OCI-M1 (cell line): ENCODE results near the gene ESRRB.

Source experiments
- DNase-seq: peaks from one replicate; lab custom pipeline; 2025; lab: John Stamatoyannopoulos, UW

Gene ESRRB

DNA sequence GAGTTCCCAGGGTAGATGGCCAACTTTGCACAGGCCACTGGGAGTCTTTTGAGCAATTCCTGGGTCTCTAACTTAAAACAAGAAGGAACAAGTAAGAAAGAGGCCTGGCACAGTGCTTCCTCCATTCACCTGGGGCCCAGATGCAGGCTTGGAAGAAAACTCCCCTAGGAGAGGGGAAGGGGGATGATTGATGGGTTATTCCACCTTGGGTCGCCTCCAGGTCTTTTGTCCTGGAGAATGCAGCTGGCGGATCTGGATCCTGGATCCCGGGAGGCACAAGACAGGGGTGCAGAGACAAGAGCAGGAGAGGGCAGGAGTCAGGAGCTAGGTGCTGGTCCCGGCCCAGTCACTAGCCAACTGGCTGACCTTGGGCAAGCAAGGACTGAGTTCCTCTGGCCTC, 74.5 kb downstream of the ESRRB start:
- no peak for DNase-seq

DNA sequence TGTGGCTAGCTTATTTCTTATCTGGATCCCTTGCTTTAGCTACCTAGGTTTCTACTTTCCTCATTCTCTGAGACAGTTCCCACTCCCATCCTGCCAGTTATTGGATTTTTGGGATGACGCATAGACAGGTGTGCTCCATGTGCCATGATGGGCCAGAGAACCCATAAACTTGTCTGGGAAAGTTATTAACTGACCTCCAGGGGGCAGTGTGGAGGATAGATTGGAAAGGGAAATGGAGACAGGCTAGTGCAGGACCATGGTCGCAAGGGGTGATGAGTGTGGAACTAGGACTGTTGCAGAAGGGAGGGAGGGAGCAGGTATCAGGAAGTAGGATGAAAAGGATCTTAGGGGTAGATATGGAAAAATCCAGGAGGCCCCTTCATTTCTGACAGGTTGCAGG, 80.3 kb downstream of the ESRRB start:
- peak; percentile 26 for DNase-seq

DNA sequence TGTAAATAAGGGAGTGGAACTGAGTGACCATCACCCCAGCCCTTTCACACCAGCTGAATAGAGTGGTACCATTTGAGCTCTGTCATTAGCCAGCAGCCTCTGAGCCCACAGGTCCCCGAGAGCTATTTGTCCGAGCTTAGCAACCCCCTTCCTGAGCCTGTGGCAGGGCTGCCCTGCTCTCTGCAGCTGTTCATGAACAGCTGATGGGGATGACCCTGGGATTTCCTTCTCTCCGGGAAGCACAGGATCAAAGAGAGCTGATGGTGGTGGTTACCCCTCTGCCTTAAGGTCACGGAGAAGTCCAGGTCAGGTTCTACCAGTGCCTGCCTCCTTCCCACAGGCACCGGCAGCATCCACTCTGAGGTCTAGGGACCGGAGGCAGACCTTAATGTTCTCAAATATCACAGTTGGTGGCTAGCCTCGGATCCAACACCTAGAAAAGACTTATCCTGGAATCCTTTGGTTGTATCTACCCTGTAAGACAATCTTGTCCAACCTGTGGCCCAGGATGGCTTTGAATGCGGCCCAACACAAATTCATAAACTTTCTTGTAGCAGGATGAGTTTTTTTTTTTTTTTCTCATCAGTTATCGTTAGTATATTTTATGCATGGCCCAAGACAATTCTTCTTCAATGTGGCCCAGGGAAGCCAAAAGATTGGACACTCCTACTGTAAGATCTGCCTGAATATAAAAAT, 81.1 kb downstream of the ESRRB start:
- DNase-seq, result no peak

DNA sequence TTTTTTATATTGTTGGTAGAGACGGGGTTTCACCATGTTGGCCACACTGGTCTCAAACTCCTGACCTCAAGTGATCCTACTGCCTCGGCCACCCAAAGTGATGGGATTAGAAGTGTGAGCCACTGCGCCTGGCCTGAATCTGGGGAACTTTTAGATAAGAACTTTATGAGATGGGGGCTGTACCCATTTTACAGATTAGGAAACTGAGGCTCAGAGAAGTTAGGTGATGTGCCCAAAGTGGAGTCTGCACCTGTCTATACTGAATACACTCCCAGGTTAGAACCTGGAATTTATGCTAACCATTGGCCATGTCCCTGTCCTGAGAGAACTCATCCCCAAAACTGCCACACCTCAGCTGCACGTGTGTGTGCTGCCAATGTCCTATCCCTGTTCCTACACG, 81.9 kb downstream of the ESRRB start:
- no peak for DNase-seq

DNA sequence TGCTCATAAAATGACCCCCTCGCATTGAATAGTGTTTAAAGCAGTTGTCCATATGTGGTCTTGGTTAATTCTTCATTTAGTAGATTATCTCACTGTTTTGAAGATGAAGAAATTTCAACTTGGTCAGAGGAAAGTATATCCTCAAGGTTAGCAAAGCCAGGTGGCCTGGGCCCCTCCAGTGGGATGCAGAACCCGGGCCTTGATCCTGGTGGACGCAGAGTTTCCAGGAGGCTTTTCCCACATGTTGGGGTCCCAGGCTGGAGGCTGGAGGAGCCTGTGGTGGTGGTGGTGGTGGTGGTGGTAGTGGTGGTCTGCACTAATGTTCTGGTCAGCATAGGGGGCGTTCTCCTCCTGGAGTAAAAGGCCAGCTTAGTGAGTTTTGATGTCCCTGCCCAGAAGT, 85.9 kb downstream of the ESRRB start:
- no peak for DNase-seq

DNA sequence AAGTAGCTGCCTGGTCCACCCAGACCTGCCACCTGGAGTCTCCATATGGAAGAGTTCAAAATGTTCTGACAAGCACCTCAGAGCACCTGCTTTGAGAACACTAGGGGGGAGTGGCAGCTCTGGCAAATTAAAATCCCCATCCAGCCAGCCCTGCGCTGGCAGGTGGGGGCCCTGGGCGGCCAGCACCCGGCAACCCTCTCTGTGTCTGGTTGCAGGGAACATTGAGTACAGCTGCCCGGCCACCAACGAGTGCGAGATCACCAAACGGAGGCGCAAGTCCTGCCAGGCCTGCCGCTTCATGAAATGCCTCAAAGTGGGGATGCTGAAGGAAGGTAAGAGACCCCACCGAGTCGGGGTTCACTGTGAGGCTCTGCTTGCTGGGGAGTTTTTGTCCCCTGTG, 86.4 kb downstream of the ESRRB start:
- no peak for DNase-seq

DNA sequence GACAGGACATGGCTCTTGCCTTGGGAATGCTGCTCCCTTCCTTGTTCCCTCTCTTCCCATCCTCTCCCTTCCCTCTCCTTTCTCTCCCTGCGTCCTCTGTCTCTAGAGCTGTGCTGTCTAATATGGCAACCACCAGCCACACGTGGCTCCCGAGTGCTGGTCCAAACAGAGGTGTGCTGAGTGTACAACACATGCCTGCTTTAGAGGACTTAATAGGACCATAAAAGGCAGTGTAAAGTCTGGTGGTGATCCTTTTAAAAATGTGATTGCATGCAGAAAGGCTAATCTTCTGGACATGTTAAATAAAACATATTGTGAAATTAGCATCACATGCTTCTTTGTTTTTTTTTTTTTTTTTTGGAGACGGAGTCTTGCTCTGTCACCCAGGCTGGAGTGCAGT, 87.2 kb downstream of the ESRRB start:
- DNase-seq, result no peak

DNA sequence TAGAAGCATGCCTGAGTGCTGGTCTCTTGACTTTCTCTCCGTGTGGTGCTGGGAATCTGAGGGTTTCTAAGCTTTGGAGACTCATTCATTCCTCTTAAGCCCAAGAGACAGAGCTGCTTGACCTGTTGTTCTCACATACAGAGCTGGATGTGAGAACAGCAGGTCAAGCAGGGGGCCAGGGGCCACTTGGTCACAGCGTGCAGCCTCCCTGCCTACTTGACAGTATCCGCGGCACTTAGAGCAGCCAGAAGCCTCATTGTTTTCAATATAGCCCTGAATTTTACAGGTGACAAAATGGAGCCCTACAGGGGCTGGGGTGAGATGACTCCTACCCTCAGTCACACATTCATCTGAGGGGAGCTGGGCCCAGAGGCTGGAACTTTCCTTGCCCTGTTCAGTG, 88.9 kb downstream of the ESRRB start:
- no peak for DNase-seq

DNA sequence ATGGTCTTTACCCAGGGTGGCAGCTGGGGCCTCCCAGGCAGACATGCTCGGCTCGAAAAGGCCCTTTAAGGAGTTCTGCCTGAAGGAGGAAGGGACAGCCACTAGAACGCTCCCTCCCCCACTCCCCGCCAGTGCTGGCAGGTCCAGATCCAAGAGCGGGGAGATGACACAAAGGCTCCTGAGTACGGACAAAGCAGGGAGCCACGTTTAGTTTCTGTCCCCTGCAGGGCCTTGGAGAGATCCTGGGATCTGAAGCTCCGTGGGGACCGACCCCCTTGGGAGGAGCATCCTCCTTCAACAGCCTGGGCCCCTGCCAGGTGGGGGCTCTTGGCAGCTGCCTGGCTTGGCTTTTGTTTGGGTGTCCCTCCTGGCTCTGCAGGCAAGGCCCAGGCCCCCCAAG, 89.7 kb downstream of the ESRRB start:
- DNase-seq, result no peak

DNA sequence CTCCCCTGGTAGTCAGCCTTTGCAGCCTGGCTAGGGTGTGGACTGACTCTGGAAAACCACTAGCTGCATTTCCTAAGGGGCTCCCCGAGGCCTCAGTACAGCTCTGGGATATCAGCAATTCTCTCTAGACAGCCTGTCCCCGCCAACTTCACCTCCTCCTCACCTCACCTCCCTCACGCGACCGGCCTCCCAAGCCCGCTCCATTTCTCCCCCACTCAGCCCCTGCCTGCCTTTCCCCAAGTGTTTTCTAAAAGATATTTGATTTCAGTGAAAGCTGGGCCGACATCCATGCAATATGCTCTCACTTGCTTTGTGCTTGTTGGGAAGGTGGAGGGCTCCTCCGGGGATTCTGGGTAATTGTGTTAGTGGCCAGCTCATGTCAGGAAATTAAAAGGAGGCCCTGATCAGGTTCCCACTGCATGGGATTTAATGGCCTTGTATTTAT, 91.8 kb downstream of the ESRRB start:
- no peak for DNase-seq

DNA sequence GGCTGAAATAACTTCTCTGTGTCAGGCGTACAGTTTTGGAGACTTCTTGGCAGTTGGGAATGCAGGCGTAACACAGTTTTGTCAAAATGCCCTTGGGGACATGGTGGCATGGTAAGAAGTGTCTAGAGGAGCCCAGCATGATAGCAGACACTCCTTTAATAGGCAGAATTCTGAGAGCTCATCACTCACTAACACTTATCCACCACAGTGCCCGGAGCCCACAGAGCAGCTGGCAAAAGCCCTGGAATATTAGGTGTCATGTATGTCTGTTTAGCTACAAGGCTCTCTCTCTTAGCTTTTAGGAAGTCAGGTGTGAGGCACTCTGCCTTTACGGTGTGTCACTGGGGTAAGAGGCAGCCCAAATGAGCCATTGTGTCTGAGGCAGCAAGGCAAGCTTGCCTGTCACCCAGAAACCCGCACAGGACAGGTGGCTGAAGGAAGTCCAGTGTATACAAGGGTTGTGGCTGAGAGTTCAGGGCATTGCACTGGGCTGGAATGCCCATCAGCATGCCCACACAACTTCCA, 96.3 kb downstream of the ESRRB start:
- no peak for DNase-seq

DNA sequence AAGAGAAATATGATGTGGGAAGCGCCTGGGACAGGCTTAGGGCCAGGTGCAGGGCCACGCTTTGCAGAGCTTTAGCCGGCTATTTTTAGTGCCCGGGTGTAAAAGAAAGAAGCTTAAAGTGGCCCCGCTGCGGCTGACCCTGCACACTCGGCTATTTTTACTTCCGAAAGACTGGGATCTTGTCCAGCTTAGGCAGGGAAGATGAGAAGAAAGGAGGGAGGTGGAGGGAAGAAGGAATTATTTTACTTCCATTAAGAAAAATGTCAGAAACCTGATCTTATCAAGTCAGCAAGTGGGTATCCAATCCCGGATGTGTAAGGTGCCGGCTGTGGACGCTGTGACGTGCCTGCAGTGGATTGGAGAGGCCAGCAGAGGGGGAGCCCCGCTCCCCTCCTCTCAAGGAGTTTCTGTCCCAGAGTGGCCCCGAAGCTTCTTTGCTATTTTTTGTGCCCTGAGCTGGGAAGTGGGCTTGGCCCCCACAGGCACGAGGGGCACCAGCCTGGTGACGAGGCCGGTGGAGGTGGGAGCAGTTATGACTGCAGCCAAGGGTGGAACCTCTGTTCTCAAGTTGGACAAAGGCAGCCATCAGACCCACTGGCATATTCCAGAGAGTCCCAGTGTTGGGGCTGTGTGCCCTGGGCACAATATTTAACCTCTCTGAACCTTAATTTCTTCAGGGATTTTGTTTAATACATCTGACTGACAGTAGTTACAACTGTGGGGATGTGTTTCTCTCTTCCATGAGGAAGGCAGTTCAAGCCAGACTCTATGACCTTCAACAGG, 97.7 kb downstream of the ESRRB start:
- no peak for DNase-seq

DNA sequence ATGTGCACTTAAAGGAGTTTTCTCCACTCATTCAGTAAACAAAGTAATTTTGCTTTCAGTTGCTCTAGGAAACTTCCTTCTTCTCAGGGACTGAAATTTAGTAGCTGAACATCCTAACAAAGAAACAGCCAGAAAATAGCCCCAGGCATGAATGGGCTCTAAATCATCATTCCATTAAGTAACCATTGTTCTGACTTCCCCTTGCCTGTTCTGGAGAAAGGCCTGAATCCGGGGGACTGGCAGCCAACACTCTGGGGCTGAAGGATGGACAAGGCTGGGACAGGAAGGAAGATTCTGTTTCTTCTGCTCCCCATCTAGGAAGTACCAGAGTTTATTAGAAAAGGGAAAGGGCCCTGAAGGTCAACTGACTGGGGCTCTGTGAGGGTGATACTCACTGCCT, 104.5 kb downstream of the ESRRB start:
- DNase-seq, result no peak

DNA sequence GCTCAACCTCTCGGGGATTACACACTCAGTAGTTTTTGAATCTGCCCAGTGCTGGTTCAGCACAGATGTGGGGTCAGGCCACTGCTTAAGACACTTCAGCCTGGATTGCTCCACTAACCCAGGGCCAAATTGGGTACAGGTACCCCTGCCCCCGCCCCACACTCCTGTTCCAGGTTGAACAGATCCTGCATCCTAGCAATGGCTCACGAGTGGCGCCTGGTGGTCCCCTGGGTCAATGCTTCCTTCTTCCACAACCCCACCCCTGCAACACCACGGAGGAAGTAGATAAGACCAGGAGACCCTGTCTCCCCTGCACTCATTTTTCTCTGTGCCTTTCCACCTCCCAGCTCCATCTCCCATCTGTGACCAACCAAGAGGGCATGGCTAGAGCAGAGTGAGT, 108.4 kb downstream of the ESRRB start:
- no peak for DNase-seq

DNA sequence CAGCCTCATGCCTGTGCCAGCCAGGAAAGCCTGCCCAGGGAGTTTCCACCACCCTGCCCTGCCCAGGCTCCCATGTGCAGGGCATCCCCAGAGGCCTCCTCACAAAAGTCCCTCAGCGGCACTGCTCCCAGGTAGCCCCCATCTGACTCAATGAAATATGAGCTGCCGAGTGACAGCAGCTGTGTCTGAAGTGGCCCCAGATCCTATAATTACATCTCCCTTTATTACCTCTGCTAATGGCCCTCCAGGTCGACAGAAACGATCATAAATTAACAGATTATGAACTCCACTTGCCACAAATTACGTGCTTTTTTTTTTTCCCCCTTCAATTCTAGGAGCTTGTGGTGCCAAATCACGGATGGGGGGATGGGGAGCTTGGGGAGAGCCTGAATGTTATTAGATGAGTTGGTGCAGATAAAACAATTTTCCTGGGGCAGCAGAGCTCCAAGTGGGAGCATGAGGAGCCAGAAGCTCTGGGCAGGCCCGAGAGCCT, 110.4 kb downstream of the ESRRB start:
- no peak for DNase-seq

DNA sequence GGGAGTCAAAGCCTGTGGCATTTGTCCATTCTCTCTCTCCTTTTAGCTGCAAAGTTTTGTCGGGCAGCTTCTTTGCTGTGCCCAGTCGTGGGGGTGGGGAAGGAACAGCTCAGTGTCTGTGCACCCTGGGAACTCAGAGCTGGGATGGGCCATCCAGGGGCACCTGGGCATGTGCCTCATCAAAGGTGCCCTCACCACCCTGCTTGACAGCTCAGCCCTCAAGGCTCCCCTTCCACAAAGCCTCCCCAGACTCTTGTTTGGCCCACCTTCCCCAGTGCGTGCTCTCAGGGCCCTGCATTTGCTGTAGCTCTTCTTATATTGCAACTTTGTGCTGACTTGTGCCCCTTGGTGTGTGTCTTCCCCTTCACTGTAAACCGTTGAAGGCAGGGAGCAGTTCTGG, 112.6 kb downstream of the ESRRB start:
- no peak for DNase-seq

DNA sequence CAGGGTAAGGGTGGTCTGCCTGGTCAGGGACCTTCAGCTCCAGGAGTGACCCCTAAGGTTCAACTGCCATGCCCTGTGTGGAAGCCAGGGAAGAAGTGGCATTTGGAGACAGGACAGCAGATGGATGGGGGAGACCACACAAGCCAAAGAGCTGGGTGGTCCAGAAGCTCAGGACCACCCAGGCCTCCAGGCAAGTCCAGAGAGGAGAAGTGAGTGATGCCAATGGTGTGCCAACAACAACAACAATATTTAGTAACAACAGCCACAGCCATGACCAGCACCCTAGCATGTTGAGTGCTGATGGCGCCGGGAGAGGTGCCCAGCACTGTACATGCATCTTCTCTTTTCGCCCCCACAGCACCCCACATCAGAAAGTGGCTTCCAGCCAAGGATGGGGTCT, 113.7 kb downstream of the ESRRB start:
- DNase-seq, result no peak

DNA sequence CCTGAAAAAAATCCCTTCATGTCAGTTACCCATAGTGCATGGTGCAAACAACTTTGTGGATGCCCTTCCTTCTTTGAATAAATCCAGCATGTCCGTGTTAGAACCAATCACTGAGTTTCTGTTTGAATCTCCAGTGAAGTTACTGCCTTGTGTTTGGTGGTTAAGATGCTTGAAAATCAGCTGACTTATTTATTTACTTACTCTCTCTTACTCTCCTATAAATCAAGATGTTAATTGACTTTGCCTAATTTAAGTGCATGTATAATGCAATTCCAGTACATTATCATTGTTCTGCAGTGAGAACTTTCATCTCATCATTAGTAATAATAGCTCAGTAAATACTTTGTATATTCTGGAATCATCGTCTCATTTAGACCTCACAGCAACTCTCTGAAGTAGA, 114.2 kb downstream of the ESRRB start:
- DNase-seq, result no peak

DNA sequence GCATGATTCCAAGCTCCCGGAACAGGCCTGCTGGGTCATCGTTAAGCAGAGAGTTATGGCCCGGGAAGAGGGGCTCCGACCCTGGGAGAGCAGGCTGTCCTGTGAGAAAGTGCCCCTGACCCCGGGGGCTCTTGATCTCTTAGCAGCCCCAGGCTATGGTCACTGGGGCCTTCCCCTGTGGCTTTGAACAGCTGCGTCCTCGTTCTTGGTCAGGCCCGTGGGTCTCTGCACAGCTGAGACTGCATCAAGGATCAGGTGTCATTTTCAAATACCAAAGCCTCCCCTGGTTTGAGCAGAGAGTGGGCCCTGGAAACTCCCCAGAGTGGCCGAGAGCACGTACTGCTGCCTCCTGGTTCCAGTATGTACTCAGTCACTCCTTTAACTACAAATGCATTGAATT, 114.8 kb downstream of the ESRRB start:
- DNase-seq, result no peak

DNA sequence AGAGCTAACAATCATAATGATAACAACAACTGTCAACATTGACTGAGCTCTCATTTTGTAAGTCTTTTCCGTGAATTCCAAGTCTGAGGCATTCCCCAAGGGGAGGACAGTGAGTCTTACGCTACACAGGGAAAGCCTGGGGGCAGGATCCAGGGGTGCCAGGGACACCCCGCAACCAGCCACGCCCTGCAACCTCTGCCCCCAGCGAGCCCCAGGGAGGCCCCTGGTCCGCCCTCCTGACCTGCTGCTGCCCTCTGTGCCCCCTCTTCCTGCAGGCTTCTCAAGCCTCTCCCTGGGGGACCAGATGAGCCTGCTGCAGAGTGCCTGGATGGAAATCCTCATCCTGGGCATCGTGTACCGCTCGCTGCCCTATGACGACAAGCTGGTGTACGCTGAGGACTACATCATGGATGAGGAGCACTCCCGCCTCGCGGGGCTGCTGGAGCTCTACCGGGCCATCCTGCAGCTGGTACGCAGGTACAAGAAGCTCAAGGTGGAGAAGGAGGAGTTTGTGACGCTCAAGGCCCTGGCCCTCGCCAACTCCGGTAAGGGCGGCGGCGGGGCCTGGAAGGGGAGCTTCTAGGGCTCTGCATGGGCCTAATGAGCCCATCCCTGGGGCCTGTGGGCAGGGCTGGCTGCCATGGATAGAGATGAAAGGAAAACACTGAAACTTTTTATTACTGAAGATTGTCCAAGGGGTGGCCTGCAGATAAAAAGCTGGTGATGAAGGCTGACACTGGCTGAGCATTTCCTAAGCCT, 115.4 kb downstream of the ESRRB start:
- no peak for DNase-seq

DNA sequence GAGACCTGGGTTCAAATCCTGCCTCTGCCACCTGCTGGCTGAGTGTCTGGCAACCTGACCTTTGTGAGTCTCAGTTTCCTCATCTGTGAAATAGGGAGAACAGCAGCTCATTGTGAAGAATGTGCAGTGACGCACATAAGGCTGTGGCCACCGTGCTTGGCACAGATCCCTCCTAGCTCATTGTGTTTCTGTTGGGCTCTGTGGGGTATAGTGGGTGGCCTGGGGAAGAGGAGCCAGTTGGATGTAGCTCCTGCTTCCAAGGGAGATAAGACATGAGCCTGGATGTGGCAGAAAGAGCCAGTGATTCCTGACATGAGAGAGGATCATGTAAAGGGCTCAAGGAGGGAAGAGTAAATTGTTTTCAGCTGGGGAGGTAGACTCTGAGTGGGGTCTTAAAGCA, 120.0 kb downstream of the ESRRB start:
- DNase-seq, result no peak

DNA sequence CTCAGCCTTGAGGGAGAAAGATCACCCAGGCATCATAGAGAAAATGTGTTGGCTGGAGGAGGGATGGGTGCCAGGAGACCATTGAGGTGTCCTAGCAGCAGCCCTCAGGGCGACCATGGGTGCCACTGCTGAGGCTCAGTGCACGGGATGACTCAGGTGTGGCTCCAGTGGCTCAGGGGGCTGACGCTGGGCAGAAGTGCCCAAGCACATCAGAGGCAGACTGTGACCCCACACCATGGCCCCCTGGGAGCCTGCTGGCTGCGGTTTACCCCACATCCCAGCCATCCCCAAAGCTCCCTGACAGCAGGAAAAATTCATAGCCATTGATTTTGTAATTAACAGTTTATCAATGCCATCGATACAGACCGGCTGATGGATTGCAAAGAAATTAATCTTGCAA, 120.7 kb downstream of the ESRRB start:
- no peak for DNase-seq
